ENCODE data around the gene CAMK2G. TPM values are rescaled to one million over a fixed set of nuclear protein-coding genes. Genes with fewer than 3 reads are reported as not detected.
"Not testable (repeated sequence)": the region's sequence is repeated elsewhere in the genome, so short reads cannot be mapped to it uniquely, and the experiment has no call there.

CAMK2G gene
- total RNA-seq (2014; rRNA removed; shearing (Covaris generic)), result 25.2 and 30.2 TPM in 2 replicates

- Histone ChIP-seq H3K27me3 (no peaks in the 10 kb centered on the region), H3K36me3 (no peaks in the 10 kb centered on the region), H3K27ac (peak within 1 kb of the TSS; percentile 28; the same call in 1 of the 2 replicates), H3K4me3 (peak within 1 kb of the TSS; percentile 98), H3K9me3 (replicated peaks) (no peaks in the 10 kb centered on the region), H3K4me1 (peaks cover 6% of the 10 kb centered on the region; the same call in 1 of the 2 replicates)
- peak; percentile 89 to 90 for DNase-seq
These were observed at the start of gene CAMK2G for GRCh38 chr10:73874267-73875138. CAMK2G (minus strand) TSS chr10:73874555; CDS start chr10:73874461, 94 bp downstream.

GRCh38 chr10:73922864-73923133 is 48.4 kb upstream of the CAMK2G start:
- Histone ChIP-seq H3K27me3 (no peaks in the 10 kb centered on the region), H3K9me3 (replicated peaks) (peaks cover 8% of the 10 kb centered on the region), H3K4me1 (peaks cover 13% of the 10 kb centered on the region), H3K36me3 (no peaks in the 10 kb centered on the region), H3K4me3 (no peak overlapping the region), H3K27ac (no peak overlapping the region)
- DNase-seq, result no peak

GRCh38 chr10:73922007-73922863 is 47.9 kb upstream of the CAMK2G start:
- peaks cover 5% of the 10 kb centered on the region for H3K36me3 ChIP-seq
- no peak overlapping the region for H3K27ac ChIP-seq
- DNase-seq, result no peak
- no peak overlapping the region for H3K4me3 ChIP-seq
- no peaks in the 10 kb centered on the region for H3K27me3 ChIP-seq
- peaks cover 10% of the 10 kb centered on the region for H3K9me3 ChIP-seq (replicated peaks)
- H3K4me1 ChIP-seq, result peaks cover 13% of the 10 kb centered on the region

GRCh38 chr10:73920089-73920488 is 45.7 kb upstream of the CAMK2G start:
- H3K9me3 ChIP-seq (replicated peaks), result peaks cover 11% of the 10 kb centered on the region
- DNase-seq, result peak; percentile 74 to 87
- H3K27me3 ChIP-seq, result no peaks in the 10 kb centered on the region
- peak overlapping the region; percentile 10; the same call in 1 of the 2 replicates for H3K27ac ChIP-seq
- H3K36me3 ChIP-seq, result peaks cover 27% of the 10 kb centered on the region
- no peak overlapping the region for H3K4me3 ChIP-seq
- peaks cover 13% of the 10 kb centered on the region for H3K4me1 ChIP-seq

- not testable (repeated sequence) for H3K4me3 ChIP-seq, H3K27ac ChIP-seq, H3K27me3 ChIP-seq, DNase-seq
- H3K4me1 ChIP-seq, result peaks cover 12% of the 10 kb centered on the region
- H3K9me3 ChIP-seq (replicated peaks), result peaks cover 11% of the 10 kb centered on the region
- peaks cover 33% of the 10 kb centered on the region for H3K36me3 ChIP-seq
These were observed 45.1 kb upstream of the CAMK2G start for GRCh38 chr10:73919481-73919880.

GRCh38 chr10:73917566-73918305 is 43.4 kb upstream of the CAMK2G start:
- H3K27ac ChIP-seq, result no peak overlapping the region
- no peak for DNase-seq
- H3K4me3 ChIP-seq, result no peak overlapping the region
- H3K9me3 ChIP-seq (replicated peaks), result peaks cover 11% of the 10 kb centered on the region
- H3K27me3 ChIP-seq, result no peaks in the 10 kb centered on the region
- H3K4me1 ChIP-seq, result no peaks in the 10 kb centered on the region
- H3K36me3 ChIP-seq, result peaks cover 40% of the 10 kb centered on the region

- DNase-seq, result no peak
These were observed 42.6 kb upstream of the CAMK2G start for GRCh38 chr10:73916761-73917470.

GRCh38 chr10:73915206-73915851 is 41.0 kb upstream of the CAMK2G start:
- Histone ChIP-seq H3K36me3 (peaks cover 40% of the 10 kb centered on the region), H3K27me3 (no peaks in the 10 kb centered on the region), H3K4me3 (no peak overlapping the region), H3K27ac (no peak overlapping the region), H3K9me3 (replicated peaks) (peaks cover 11% of the 10 kb centered on the region), H3K4me1 (no peaks in the 10 kb centered on the region; the same call in 1 of the 2 replicates)
- no peak for DNase-seq

More at GRCh38 chr10:73916761-73917470, 42.6 kb upstream of the CAMK2G start:
- H3K27ac ChIP-seq, result no peak overlapping the region
- no peaks in the 10 kb centered on the region for H3K4me1 ChIP-seq
- H3K36me3 ChIP-seq, result peaks cover 40% of the 10 kb centered on the region
- no peaks in the 10 kb centered on the region for H3K27me3 ChIP-seq
- no peak overlapping the region for H3K4me3 ChIP-seq
- H3K9me3 ChIP-seq (replicated peaks), result peaks cover 11% of the 10 kb centered on the region

GRCh38 chr10:73914036-73914435 is 39.7 kb upstream of the CAMK2G start:
- Histone ChIP-seq H3K27ac (no peak overlapping the region), H3K36me3 (peaks cover 40% of the 10 kb centered on the region), H3K4me3 (no peak overlapping the region), H3K9me3 (replicated peaks) (peaks cover 11% of the 10 kb centered on the region), H3K27me3 (no peaks in the 10 kb centered on the region), H3K4me1 (peaks cover 10% of the 10 kb centered on the region)
- no peak for DNase-seq

GRCh38 chr10:73911553-73912004 is 37.2 kb upstream of the CAMK2G start:
- H3K4me1 ChIP-seq, result peaks cover 27% of the 10 kb centered on the region

GRCh38 chr10:73910764-73911552 is 36.6 kb upstream of the CAMK2G start, which contains the start of gene PLAU:
PLAU (plus strand) TSS chr10:73911132; CDS start chr10:73911556, 424 bp downstream.
- Histone ChIP-seq H3K36me3 (peaks cover 22% of the 10 kb centered on the region), H3K4me3 (peak within 1 kb of the TSS; percentile 76), H3K27me3 (no peaks in the 10 kb centered on the region), H3K9me3 (replicated peaks) (no peaks in the 10 kb centered on the region), H3K4me1 (peaks cover 33% of the 10 kb centered on the region), H3K27ac (peak within 1 kb of the TSS; percentile 96)
- DNase-seq, result peak; percentile 74

More at GRCh38 chr10:73911553-73912004, 37.2 kb upstream of the CAMK2G start:
- Histone ChIP-seq H3K4me3 (peak overlapping the region; percentile 76), H3K27ac (peak overlapping the region; percentile 96), H3K36me3 (peaks cover 28% of the 10 kb centered on the region), H3K9me3 (replicated peaks) (no peaks in the 10 kb centered on the region), H3K27me3 (no peaks in the 10 kb centered on the region)
- DNase-seq, result no peak

GRCh38 chr10:73910401-73910763 is 36.0 kb upstream of the CAMK2G start:
- peak; percentile 62 to 78 for DNase-seq
- Histone ChIP-seq H3K4me1 (peaks cover 39% of the 10 kb centered on the region), H3K27ac (peak overlapping the region; percentile 96), H3K4me3 (peak overlapping the region; percentile 76), H3K36me3 (peaks cover 16% of the 10 kb centered on the region), H3K27me3 (no peaks in the 10 kb centered on the region), H3K9me3 (replicated peaks) (no peaks in the 10 kb centered on the region)
